Activated T-cell treated with anti-CD3 and anti-CD28 coated beads for 24 hours (primary cell): ENCODE results near the gene TMEM50B.
"Not testable (repeated sequence)": the region's sequence is repeated elsewhere in the genome, so short reads cannot be mapped to it uniquely, and the experiment has no call there.

ENCODE experiments used
- DNase-seq: peaks from one replicate; pipeline ENCODE4 v3.0.0-alpha.2; 2020; ENCODE audit warnings: low read depth

The TMEM50B gene

GRCh38 chr21:33479679-33480480, at the start of gene TMEM50B:
Gene TMEM50B (minus strand): TSS chr21:33479974. CDS start chr21:33468885, 11,089 bp downstream.
- peak; percentile 97 for DNase-seq

DNA sequence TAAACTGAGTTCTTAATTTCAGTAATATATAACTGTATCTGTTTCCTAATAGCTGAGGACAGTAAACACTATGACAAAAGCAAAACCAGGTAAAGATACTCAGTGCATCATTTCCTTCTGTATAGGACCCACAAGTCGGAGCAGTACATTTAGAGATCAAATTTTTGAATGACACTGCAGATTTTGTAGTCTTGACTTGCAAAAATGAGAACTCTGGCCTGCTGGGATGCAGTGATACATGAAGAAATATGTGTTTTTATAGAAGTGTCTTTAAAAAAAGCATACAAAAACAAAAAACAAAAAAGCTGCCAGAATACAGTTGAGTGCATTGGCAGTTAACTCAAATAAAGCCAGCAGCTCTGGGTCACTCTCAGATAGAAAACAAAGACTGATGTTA, 43.2 kb upstream of the TMEM50B start:
- DNase-seq = no peak

- no peak for DNase-seq
These were observed 42.7 kb upstream of the TMEM50B start for GRCh38 chr21:33522297-33522952.

GRCh38 chr21:33518899-33519298, 39.1 kb upstream of the TMEM50B start:
- no peak for DNase-seq

DNA sequence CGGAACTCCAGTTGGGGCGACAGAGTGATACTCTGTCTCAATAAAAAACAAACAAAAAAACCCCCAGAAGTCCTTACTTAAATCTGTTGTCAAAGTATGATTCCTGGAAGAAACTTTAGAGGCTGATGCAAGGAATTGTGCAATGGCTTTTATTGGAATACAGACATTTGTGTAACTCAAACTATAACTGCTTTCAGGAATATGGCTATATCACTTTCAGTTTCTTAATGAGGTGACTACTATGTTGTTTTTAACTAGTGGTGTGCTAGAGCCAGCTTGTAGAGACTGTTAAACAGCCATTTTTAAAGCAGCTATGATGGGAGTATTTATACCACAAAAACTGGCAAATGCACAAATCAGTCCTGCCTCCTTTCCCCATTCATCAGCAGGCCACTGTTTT, 34.5 kb upstream of the TMEM50B start:
- no peak for DNase-seq

GRCh38 chr21:33512481-33512880, 32.7 kb upstream of the TMEM50B start:
- no peak for DNase-seq

DNA sequence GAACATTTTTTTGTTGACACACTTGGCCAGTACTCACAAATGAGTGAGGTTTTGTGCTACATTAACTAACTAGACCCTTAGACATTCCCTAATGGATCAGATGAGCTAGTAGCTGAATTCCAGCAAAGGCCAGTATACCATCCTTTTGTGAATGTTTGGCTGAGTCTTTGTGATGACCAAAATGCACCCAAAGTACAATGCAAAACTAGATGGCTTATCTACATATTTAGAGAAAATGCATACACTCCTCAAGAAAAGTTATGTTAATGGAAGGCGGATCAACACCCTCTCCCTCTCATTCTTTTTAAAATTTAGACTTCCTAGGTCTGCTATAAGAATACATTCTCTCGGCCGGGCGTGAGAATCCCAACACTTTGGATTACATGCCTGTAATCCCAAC, 31.9 kb upstream of the TMEM50B start:
- no peak for DNase-seq

GRCh38 chr21:33510826-33511225, 31.1 kb upstream of the TMEM50B start:
- no peak for DNase-seq

DNA sequence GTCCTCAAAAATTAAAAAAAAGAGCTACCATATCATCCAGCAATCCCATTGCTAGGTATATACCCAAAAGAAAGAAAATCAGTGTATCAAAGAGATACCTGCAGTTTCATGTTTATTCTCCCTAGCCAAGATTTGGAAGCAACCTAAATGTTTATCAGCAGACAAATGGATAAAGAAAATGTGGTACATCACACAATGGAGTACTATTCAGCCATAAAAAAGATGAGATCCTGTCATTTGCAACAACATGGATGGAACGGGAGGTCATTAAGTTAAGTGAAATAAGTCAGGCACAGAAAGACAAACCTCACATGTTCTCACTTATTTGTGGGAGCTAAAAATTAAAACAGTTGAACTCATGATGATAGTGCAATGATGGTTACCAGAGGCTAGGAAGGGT, 27.2 kb upstream of the TMEM50B start:
- not testable (repeated sequence) for DNase-seq

- DNase-seq = no peak
These were observed 26.1 kb upstream of the TMEM50B start for GRCh38 chr21:33505833-33506232.

- no peak for DNase-seq
These were observed 16.6 kb upstream of the TMEM50B start for GRCh38 chr21:33496345-33496744.

DNA sequence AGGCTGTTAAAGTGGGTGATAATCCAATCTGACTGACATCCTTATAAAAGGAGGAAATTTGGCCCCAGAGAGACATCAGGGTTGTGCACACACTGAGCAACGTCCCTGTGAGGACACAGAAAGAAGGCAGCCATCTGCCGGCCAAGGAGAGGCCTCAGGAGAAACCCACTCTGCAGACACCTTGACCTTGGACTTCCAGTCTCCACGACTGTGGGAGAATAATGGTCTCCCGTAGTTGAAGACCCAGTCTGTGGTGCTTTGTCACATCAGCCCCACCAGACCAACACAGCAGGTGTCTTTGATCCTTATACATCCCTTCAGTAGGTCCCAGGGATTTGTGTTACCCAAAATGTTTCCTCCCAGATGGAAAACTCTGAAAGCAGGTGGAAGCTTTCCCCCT, 16.0 kb upstream of the TMEM50B start:
- DNase-seq = no peak

GRCh38 chr21:33493756-33494155, 14.0 kb upstream of the TMEM50B start:
- no peak for DNase-seq

- DNase-seq = no peak
These were observed 12.8 kb upstream of the TMEM50B start for GRCh38 chr21:33492571-33492970.

GRCh38 chr21:33491373-33492102, 11.8 kb upstream of the TMEM50B start, which contains the start of gene DNAJC28:
Gene DNAJC28 (minus strand): TSS chr21:33491716. CDS start chr21:33489393, 2,323 bp downstream.
- peak; percentile 91 for DNase-seq

DNA sequence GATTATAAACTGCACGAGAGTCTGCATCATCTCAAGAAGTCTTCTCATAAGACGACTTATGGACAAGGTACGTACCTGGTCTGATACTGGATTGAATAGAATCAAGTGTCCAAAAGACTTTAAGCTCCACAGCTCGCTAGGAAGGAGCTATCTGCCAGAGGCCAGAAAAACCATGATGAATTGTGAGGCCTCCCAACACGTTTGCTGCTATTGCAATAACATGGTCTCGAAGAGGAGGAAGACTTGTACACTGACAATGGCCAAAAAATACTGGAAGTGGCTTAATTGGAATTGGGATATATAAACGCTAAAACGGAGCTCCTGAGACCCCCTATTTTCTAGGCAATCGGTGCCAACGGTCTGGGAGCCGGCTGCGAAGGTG, 11.2 kb upstream of the TMEM50B start:
- DNase-seq = no peak

DNA sequence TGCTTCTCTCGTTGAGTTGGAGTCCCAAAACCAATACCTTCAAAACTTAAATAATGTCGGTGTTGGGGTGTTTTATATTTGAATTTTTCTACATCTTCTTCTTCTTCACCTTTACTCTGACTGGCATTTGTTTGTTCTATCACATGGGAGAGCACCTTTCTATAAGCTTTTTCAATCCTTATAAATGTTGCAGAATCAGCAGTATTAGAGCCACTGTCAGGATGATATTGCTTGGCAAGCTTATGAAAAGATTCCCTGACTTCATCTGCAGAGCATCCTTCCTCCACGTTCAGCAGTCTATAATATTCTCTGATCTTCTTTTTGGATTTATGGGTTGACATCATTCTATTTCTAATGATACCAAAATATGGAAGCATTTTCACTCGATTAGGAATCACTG, 9.2 kb upstream of the TMEM50B start:
- no peak for DNase-seq

- DNase-seq = no peak
These were observed 8.2 kb upstream of the TMEM50B start for GRCh38 chr21:33487996-33488395.

DNA sequence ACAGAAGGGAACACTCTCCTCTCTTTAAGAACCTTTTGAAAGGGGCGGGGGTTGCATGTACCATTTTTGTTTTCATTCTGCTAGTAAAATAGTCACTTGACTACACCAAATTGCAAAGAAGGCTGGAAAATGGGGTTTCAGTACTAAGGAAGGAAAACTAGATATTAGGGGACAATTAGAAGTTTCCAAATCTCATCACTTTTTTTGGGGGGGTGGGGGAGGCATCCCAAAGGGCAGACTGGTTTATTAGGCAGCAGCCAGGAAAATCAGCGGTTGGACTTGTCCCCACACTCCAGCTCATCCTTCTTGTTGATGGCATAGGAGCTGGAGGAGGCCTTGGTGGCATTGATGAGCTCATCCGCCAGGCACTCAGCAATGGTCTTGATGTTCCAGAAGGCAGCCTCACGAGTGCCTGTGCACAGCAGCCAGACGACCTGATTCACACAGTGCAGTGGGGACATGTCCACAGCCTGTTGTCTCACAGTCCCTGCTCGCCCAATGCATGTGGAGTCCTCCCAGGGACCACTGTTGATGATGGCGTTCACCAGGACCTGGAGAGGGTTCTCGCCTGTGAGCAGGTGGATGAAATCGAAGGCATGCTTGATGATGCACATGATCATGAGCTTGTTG, 1.7 kb upstream of the TMEM50B start:
- no peak for DNase-seq

DNA sequence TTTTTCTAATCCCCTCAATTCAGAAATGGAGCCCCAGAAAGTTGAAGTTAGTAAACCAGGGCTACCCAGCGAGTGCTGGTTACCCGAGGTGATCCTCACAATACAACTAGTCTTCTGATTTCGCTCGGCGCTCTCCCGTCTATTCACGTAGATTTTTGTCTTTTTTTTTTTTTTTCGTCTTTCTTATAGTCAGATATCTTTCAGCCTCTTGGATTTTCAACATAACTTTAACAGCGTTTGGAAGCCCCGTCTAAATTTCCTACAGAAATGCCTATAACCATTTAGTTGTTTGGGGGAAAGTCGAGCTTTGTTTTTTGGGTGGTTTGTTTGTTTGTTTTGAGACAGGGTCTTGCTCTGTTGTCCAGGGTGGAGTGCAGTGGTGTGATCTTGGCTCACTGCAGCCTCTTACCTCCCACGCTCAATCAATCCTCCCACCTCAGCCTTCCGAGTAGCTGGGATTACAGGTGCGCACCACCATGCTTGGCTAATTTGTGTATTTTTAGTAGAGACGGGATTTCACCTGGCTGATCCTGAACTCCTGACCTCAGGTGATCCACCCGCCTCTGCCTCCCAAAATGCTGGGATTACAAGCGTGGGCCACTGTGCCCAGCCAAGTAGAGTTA, 818 bp upstream of the TMEM50B start:
- DNase-seq = no peak

GRCh38 chr21:33478935-33479678, 667 bp downstream of the TMEM50B start:
- peak; percentile 23 for DNase-seq
